ENCODE measurements around the gene ELOVL7. TPM values are rescaled to one million over a fixed set of nuclear protein-coding genes. Genes with fewer than 3 reads are reported as not detected.
A peak's percentile ranks its signal among the peaks of the same experiment; 100 is the strongest.
"Not testable (repeated sequence)": the region's sequence is repeated elsewhere in the genome, so short reads cannot be mapped to it uniquely, and the experiment has no call there.

Gene ELOVL7
- polyA plus RNA-seq, 1 donor: 77.3 TPM

GRCh38 chr5:60870857-60871256 is 26.8 kb upstream of the ELOVL7 start:
- Histone ChIP-seq H3K4me1 (ENCODE audit: control insufficient read depth, insufficient read depth, low read length) (no peaks in the 10 kb centered on the region), H3K27ac (ENCODE audit: low read length) (no peak overlapping the region), H3K36me3 (ENCODE audit: control insufficient read depth, insufficient read depth, low read length) (no peaks in the 10 kb centered on the region), H3K4me3 (ENCODE audit: low read length) (no peak overlapping the region), H3K9me3 (ENCODE audit: control insufficient read depth, low read depth, low read length) (peaks cover 6% of the 10 kb centered on the region), H3K27me3 (ENCODE audit: control insufficient read depth, insufficient read depth, low read length) (no peaks in the 10 kb centered on the region)
- WGBS (ENCODE audit: insufficient coverage, low lambda C conversion rate): no CpG with 5 or more reads among the region's 3 CpGs
- DNase-seq: no peak

- DNase-seq; H3K4me1 ChIP-seq (ENCODE audit: control insufficient read depth, insufficient read depth, low read length); H3K27me3 ChIP-seq (ENCODE audit: control insufficient read depth, insufficient read depth, low read length); H3K9me3 ChIP-seq (ENCODE audit: control insufficient read depth, low read depth, low read length); H3K36me3 ChIP-seq (ENCODE audit: control insufficient read depth, insufficient read depth, low read length); H3K27ac ChIP-seq (ENCODE audit: low read length); H3K4me3 ChIP-seq (ENCODE audit: low read length): not testable (repeated sequence)
- no CpG with 5 or more reads among the region's 16 CpGs for WGBS (ENCODE audit: insufficient coverage, low lambda C conversion rate)
These were observed 16.5 kb upstream of the ELOVL7 start for GRCh38 chr5:60860572-60860971.

- peaks cover 3% of the 10 kb centered on the region for H3K9me3 ChIP-seq (ENCODE audit: control insufficient read depth, low read depth, low read length)
- H3K4me1 ChIP-seq (ENCODE audit: control insufficient read depth, insufficient read depth, low read length): peaks cover 11% of the 10 kb centered on the region
- no peaks in the 10 kb centered on the region for H3K36me3 ChIP-seq (ENCODE audit: control insufficient read depth, insufficient read depth, low read length)
- WGBS (ENCODE audit: insufficient coverage, low lambda C conversion rate): no CpG with 5 or more reads among the region's 1 CpG
- DNase-seq: no peak
- H3K4me3 ChIP-seq (ENCODE audit: low read length): no peak overlapping the region
- H3K27me3 ChIP-seq (ENCODE audit: control insufficient read depth, insufficient read depth, low read length): no peaks in the 10 kb centered on the region
- no peak overlapping the region for H3K27ac ChIP-seq (ENCODE audit: low read length)
These were observed 12.0 kb upstream of the ELOVL7 start for GRCh38 chr5:60856066-60856465.

- no peak overlapping the region for H3K27ac ChIP-seq (ENCODE audit: low read length)
- 11% methylated on average over 2 of the region's 3 CpGs for WGBS (ENCODE audit: insufficient coverage, low lambda C conversion rate)
- H3K27me3 ChIP-seq (ENCODE audit: control insufficient read depth, insufficient read depth, low read length): no peaks in the 10 kb centered on the region
- no peak overlapping the region for H3K4me3 ChIP-seq (ENCODE audit: low read length)
- no peak for DNase-seq
- no peaks in the 10 kb centered on the region for H3K9me3 ChIP-seq (ENCODE audit: control insufficient read depth, low read depth, low read length)
- peaks cover 11% of the 10 kb centered on the region for H3K4me1 ChIP-seq (ENCODE audit: control insufficient read depth, insufficient read depth, low read length)
- no peaks in the 10 kb centered on the region for H3K36me3 ChIP-seq (ENCODE audit: control insufficient read depth, insufficient read depth, low read length)
These were observed 8.9 kb upstream of the ELOVL7 start for GRCh38 chr5:60852940-60853339.

GRCh38 chr5:60852317-60852716 is 8.2 kb upstream of the ELOVL7 start:
- no peak for DNase-seq
- WGBS (ENCODE audit: insufficient coverage, low lambda C conversion rate): no CpG with 5 or more reads among the region's 2 CpGs
- H3K27ac ChIP-seq (ENCODE audit: low read length): no peak overlapping the region

GRCh38 chr5:60851626-60852025 is 7.6 kb upstream of the ELOVL7 start:
- H3K4me3 ChIP-seq (ENCODE audit: low read length): no peak overlapping the region
- DNase-seq: no peak
- H3K36me3 ChIP-seq (ENCODE audit: control insufficient read depth, insufficient read depth, low read length): no peaks in the 10 kb centered on the region
- no peaks in the 10 kb centered on the region for H3K27me3 ChIP-seq (ENCODE audit: control insufficient read depth, insufficient read depth, low read length)
- H3K9me3 ChIP-seq (ENCODE audit: control insufficient read depth, low read depth, low read length): no peaks in the 10 kb centered on the region
- no peak overlapping the region for H3K27ac ChIP-seq (ENCODE audit: low read length)
- H3K4me1 ChIP-seq (ENCODE audit: control insufficient read depth, insufficient read depth, low read length): peaks cover 11% of the 10 kb centered on the region

More at GRCh38 chr5:60852317-60852716, 8.2 kb upstream of the ELOVL7 start:
- Histone ChIP-seq H3K36me3 (ENCODE audit: control insufficient read depth, insufficient read depth, low read length) (no peaks in the 10 kb centered on the region), H3K27me3 (ENCODE audit: control insufficient read depth, insufficient read depth, low read length) (no peaks in the 10 kb centered on the region), H3K4me1 (ENCODE audit: control insufficient read depth, insufficient read depth, low read length) (peaks cover 11% of the 10 kb centered on the region), H3K4me3 (ENCODE audit: low read length) (no peak overlapping the region), H3K9me3 (ENCODE audit: control insufficient read depth, low read depth, low read length) (no peaks in the 10 kb centered on the region)

GRCh38 chr5:60846298-60846697 is 2.2 kb upstream of the ELOVL7 start:
- WGBS (ENCODE audit: insufficient coverage, low lambda C conversion rate): 91% methylated on average over 1 of the region's 1 CpG
- H3K27ac ChIP-seq (ENCODE audit: low read length): no peak overlapping the region

GRCh38 chr5:60843386-60843935 is 608 bp downstream of the ELOVL7 start:
- peak in 1 of 2 donors; percentile 66 for DNase-seq

More at GRCh38 chr5:60846298-60846697, 2.2 kb upstream of the ELOVL7 start:
- no peak for DNase-seq
- H3K4me1 ChIP-seq (ENCODE audit: control insufficient read depth, insufficient read depth, low read length): peaks cover 1% of the 10 kb centered on the region
- H3K9me3 ChIP-seq (ENCODE audit: control insufficient read depth, low read depth, low read length): no peaks in the 10 kb centered on the region
- H3K27me3 ChIP-seq (ENCODE audit: control insufficient read depth, insufficient read depth, low read length): peaks cover 16% of the 10 kb centered on the region
- no peak overlapping the region for H3K4me3 ChIP-seq (ENCODE audit: low read length)
- H3K36me3 ChIP-seq (ENCODE audit: control insufficient read depth, insufficient read depth, low read length): no peaks in the 10 kb centered on the region

GRCh38 chr5:60842871-60843385 is 1.1 kb downstream of the ELOVL7 start:
- WGBS (ENCODE audit: insufficient coverage, low lambda C conversion rate): 0% methylated on average over 2 of the region's 26 CpGs

More at GRCh38 chr5:60843386-60843935, 608 bp downstream of the ELOVL7 start:
- peaks cover 4% of the 10 kb centered on the region for H3K4me1 ChIP-seq (ENCODE audit: control insufficient read depth, insufficient read depth, low read length)
- peak overlapping the region; percentile 80 for H3K27ac ChIP-seq (ENCODE audit: low read length)
- H3K36me3 ChIP-seq (ENCODE audit: control insufficient read depth, insufficient read depth, low read length): peaks cover 3% of the 10 kb centered on the region
- peak overlapping the region; percentile 82 for H3K4me3 ChIP-seq (ENCODE audit: low read length)
- WGBS (ENCODE audit: insufficient coverage, low lambda C conversion rate): no CpG with 5 or more reads among the region's 49 CpGs
- H3K9me3 ChIP-seq (ENCODE audit: control insufficient read depth, low read depth, low read length): no peaks in the 10 kb centered on the region
- H3K27me3 ChIP-seq (ENCODE audit: control insufficient read depth, insufficient read depth, low read length): peaks cover 16% of the 10 kb centered on the region

GRCh38 chr5:60841361-60841760 is 2.7 kb downstream of the ELOVL7 start:
- Histone ChIP-seq H3K36me3 (ENCODE audit: control insufficient read depth, insufficient read depth, low read length) (peaks cover 3% of the 10 kb centered on the region), H3K4me3 (ENCODE audit: low read length) (no peak overlapping the region), H3K27me3 (ENCODE audit: control insufficient read depth, insufficient read depth, low read length) (peaks cover 16% of the 10 kb centered on the region), H3K4me1 (ENCODE audit: control insufficient read depth, insufficient read depth, low read length) (peaks cover 11% of the 10 kb centered on the region), H3K9me3 (ENCODE audit: control insufficient read depth, low read depth, low read length) (no peaks in the 10 kb centered on the region), H3K27ac (ENCODE audit: low read length) (no peak overlapping the region)
- no peak for DNase-seq
- WGBS (ENCODE audit: insufficient coverage, low lambda C conversion rate): 82% methylated on average over 2 of the region's 2 CpGs

More at GRCh38 chr5:60842871-60843385, 1.1 kb downstream of the ELOVL7 start:
- Histone ChIP-seq H3K4me3 (ENCODE audit: low read length) (peak overlapping the region; percentile 82), H3K4me1 (ENCODE audit: control insufficient read depth, insufficient read depth, low read length) (peaks cover 9% of the 10 kb centered on the region), H3K27me3 (ENCODE audit: control insufficient read depth, insufficient read depth, low read length) (peaks cover 16% of the 10 kb centered on the region), H3K9me3 (ENCODE audit: control insufficient read depth, low read depth, low read length) (no peaks in the 10 kb centered on the region), H3K36me3 (ENCODE audit: control insufficient read depth, insufficient read depth, low read length) (peaks cover 3% of the 10 kb centered on the region), H3K27ac (ENCODE audit: low read length) (peak overlapping the region; percentile 80)
- DNase-seq: no peak

- Histone ChIP-seq H3K27me3 (ENCODE audit: control insufficient read depth, insufficient read depth, low read length) (no peaks in the 10 kb centered on the region), H3K4me1 (ENCODE audit: control insufficient read depth, insufficient read depth, low read length) (peaks cover 9% of the 10 kb centered on the region), H3K27ac (ENCODE audit: low read length) (no peak overlapping the region), H3K36me3 (ENCODE audit: control insufficient read depth, insufficient read depth, low read length) (peaks cover 5% of the 10 kb centered on the region), H3K4me3 (ENCODE audit: low read length) (no peak overlapping the region), H3K9me3 (ENCODE audit: control insufficient read depth, low read depth, low read length) (no peaks in the 10 kb centered on the region)
- no peak for DNase-seq
- WGBS (ENCODE audit: insufficient coverage, low lambda C conversion rate): no CpG with 5 or more reads among the region's 3 CpGs
These were observed 7.9 kb downstream of the ELOVL7 start for GRCh38 chr5:60836131-60836530.
